Measurements from ENCODE around the gene GMDS. TPM values are rescaled to one million over a fixed set of nuclear protein-coding genes. Genes with fewer than 3 reads are reported as not detected.

Gene GMDS
- total and polyA plus RNA-seq, 2 of the 8 experiments (the other 6 are each of a cell fraction or from before 2014, with no cell fraction given): 16.8 to 50.0 TPM

DNA sequence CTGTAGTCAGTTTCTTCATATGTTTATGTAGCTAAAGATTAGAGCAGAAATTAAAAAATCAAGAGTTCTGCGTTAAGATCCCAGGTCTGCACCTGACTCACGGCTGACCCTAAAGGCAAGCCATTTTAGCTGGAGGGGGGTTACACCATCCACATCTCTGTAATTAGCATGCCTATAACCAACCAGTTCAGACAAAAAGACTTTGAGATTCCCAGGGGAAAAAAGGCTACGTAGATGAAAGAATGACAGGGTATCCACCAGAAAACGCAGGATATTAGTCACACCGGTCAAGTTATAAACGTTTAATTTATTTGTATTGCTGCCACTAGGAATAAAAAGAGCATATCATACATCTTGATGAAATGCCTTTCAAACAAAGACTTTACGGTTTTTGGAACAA, 336.6 kb downstream of the GMDS start:
- ChIA-PET POLR2A (ENCODE audit: partially characterized antibody) (no interaction called here), CTCF (ENCODE audit: partially characterized antibody) (interaction anchor here (0.5 to 1.6 kb wide), 4 partner anchors 9 to 300 kb away, joined by 3 read pairs; no protein-coding TSS in a partner anchor)
- WGBS, 2 experiments (ENCODE audit: extremely low coverage in 1 of 2, insufficient coverage in 1 of 2, insufficient read length in 1 of 2, insufficient replicate concordance in 2 of 2, low coverage in 1 of 2, low lambda C conversion rate in 2 of 2, missing lambda C conversion rate in 1 of 2): 82% methylated on average over 7 of the region's 7 CpGs; no CpG with 5 or more reads in 1 of the 2 experiments
- H3K56ac ChIP-seq (replicated peaks; ENCODE audit: insufficient read length, low read depth, low read length): no peak overlapping the region
- no peak overlapping the region for H2BK15ac ChIP-seq (ENCODE audit: low read length)
- no peak overlapping the region for H3K18ac ChIP-seq (ENCODE audit: extremely low read depth, low read length)
- TF ChIP-seq RXRA (IDR thresholded peaks at IDR 0.05; ENCODE audit: insufficient read depth, low read depth, low read length): no peak
- H2AK5ac ChIP-seq (ENCODE audit: low read depth, low read length): no peak overlapping the region
- H3K4ac ChIP-seq (replicated peaks; ENCODE audit: insufficient read length, low read depth, low read length): no peak overlapping the region
- H3K9ac ChIP-seq (replicated peaks in 1 of 4; ENCODE audit: extremely low read depth in 1 of 4, low read depth in 3 of 4, low read length in 3 of 4): no peak overlapping the region
- no peaks in the 10 kb centered on the region for H3K27me3 ChIP-seq (replicated peaks in 1 of 4; ENCODE audit: control insufficient read depth in 3 of 4, extremely low read depth in 1 of 4, insufficient read depth in 3 of 4, low read length in 3 of 4)
- no peak overlapping the region for H2BK20ac ChIP-seq (ENCODE audit: low read length)
- H4K5ac ChIP-seq (ENCODE audit: insufficient read length, low read depth, low read length): no peak overlapping the region
- H3K27ac ChIP-seq (ENCODE audit: low read depth, low read length): no peak overlapping the region
- no peak overlapping the region for H2BK5ac ChIP-seq (ENCODE audit: low read depth, low read length)
- no peaks in the 10 kb centered on the region; the same call in 1 of the 2 replicates for H3K79me1 ChIP-seq (ENCODE audit: low read depth, low read length)
- no peak overlapping the region for H3K4me3 ChIP-seq (ENCODE audit: extremely low read depth in 1 of 4, insufficient read depth in 2 of 4, low read depth in 3 of 4, low read length in 4 of 4)
- no peak overlapping the region for H3K14ac ChIP-seq (ENCODE audit: insufficient read length)
- FAIRE-seq (no peak), DNase-seq (ENCODE audit: low read depth in 1 of 2, low spot score in 2 of 2) (no peak)
- no peak overlapping the region for H2BK120ac ChIP-seq (replicated peaks; ENCODE audit: low read depth, low read length)
- no peaks in the 10 kb centered on the region for H4K20me1 ChIP-seq (replicated peaks in 1 of 2; ENCODE audit: control insufficient read depth in 1 of 2, insufficient read depth in 2 of 2, low read length in 2 of 2)
- H3K36me3 ChIP-seq (ENCODE audit: control insufficient read depth in 2 of 4, insufficient read depth in 4 of 4, low read length in 3 of 4): no peaks in the 10 kb centered on the region
- no peak overlapping the region for H4K8ac ChIP-seq (ENCODE audit: extremely low read depth, insufficient read depth, low read length)
- peaks cover 0 to 16% (median 6%) of the 10 kb centered on the region in 4 experiments; a peak in 5 of 7 replicates for H3K4me1 ChIP-seq (replicated peaks in 1 of 4; ENCODE audit: control insufficient read depth in 3 of 4, insufficient read depth in 4 of 4, low read length in 3 of 4)
- H2BK12ac ChIP-seq (ENCODE audit: low read depth, low read length): no peak overlapping the region
- H4K91ac ChIP-seq (replicated peaks; ENCODE audit: insufficient read length, low read length): no peak overlapping the region
- no peak overlapping the region for H2AFZ ChIP-seq (ENCODE audit: low read length)
- H3K23ac ChIP-seq (ENCODE audit: insufficient read length): no peak overlapping the region
- H3K4me2 ChIP-seq (ENCODE audit: insufficient read depth in 1 of 2, low read depth in 2 of 2, low read length in 2 of 2): no peak overlapping the region
- H3K79me2 ChIP-seq (ENCODE audit: control insufficient read depth in 1 of 2, insufficient read depth in 2 of 2, low read length in 2 of 2): no peaks in the 10 kb centered on the region
- no peaks in the 10 kb centered on the region; the same call in 1 of the 2 replicates for H3K23me2 ChIP-seq (ENCODE audit: low read depth, low read length)
- H3K9me3 ChIP-seq (ENCODE audit: insufficient read depth in 2 of 2, low read depth in 1 of 2, low read length in 1 of 2): no peaks in the 10 kb centered on the region
